ENCODE data around the gene SMC1B.

DNA sequence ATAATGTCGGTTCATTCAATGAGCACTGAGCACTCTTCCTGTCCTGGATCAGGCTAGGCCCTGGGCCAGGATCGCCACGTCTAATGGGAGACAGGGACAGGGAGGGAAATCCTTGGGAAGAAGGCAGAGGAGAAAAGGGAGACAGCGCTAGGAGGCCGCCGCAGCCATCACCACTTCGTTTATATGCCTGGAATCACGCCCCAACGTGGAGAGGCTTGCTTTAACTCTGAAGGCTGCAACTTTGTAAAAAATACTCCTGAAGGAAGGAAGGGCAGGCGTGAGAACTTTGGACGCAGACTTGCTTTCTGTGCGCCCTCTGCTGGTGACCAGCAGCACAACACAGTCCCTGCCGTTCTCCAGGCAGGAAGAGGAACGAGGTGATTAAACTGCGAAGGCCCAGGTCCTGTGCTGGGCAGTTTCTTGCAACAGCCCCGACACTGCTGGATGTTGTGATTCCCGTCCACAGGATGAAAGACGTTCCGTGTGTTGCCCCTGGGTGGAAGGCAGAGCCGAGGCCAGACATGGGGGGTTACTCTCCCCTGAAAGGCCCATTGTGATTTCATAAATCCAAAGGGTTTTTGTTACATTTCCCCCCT lies 22.2 kb upstream of the SMC1B start:
- TF ChIP-seq POLR2A (IDR thresholded peaks at IDR 0.05), result no peak
- TF ChIP-seq CTCF (IDR thresholded peaks at IDR 0.05), result peak; percentile 96 to 99 (median 99)

Measured in breast epithelium (tissue), 3 donors.